Tibial nerve (tissue), 4 donors: ENCODE measurements around the gene CHST2.

Experiments used
- CTCF ChIP-seq, 5 experiments: fragments of 200-600 bp in 3 of 5; fragments of 450-650 bp in 2 of 5; sonication (generic) in 3 of 5; IDR thresholded peaks; one replicate each; pipeline ENCODE4 v1.5.1; 2016 to 2019; ENCODE audit warnings: antibody characterized with exemption in 5 of 5, mild to moderate bottlenecking in 3 of 5, moderate library complexity in 2 of 5
- EP300 ChIP-seq, 2 donors: sonication (generic); formaldehyde crosslinking; IDR thresholded peaks; one replicate each; pipeline ENCODE4 v1.6.1; 2017; ENCODE audit warnings: antibody characterized with exemption in 2 of 2, mild to moderate bottlenecking in 1 of 2
- POLR2A ChIP-seq, 2 donors: fragments of 450-650 bp; IDR thresholded peaks; one replicate each; pipeline ENCODE4 v1.6.1; 2017; ENCODE audit warnings: antibody characterized with exemption in 2 of 2, mild to moderate bottlenecking in 2 of 2, moderate library complexity in 2 of 2

- TF ChIP-seq CTCF (IDR thresholded peaks at IDR 0.05) (no peak), EP300 (IDR thresholded peaks at IDR 0.05) (no peak), POLR2A (IDR thresholded peaks at IDR 0.05) (no peak)
Observed at GRCh38 chr3:143090486-143090885, 29.1 kb upstream of the CHST2 start.
